C4-2B (cell line): ENCODE measurements around the gene LHFPL2.

Experiments used
- CTCF ChIP-seq: fragments of 450-650 bp; conservative IDR thresholded peaks from 2 replicates; pipeline ENCODE4 v1.5.1; 2017; ENCODE audit warnings: mild to moderate bottlenecking
- ZFX ChIP-seq: fragments of 450-650 bp; IDR thresholded peaks from 2 replicates; pipeline ENCODE4 v1.6.1; 2017

GRCh38 chr5:78563621-78564020, 85.0 kb downstream of the LHFPL2 start:
- TF ChIP-seq CTCF (no peak), ZFX (no peak)
